HG02798 (cell line): ENCODE measurements around the gene TFPI.
A peak's percentile ranks its signal among the peaks of the same experiment; 100 is the strongest.
"Not testable (repeated sequence)": the region's sequence is repeated elsewhere in the genome, so short reads cannot be mapped to it uniquely, and the experiment has no call there.

Experiments
- ATAC-seq: cut with Tn5 transposase; IDR thresholded peaks from one replicate; pipeline ENCODE4 v1.9.1; 2021; ENCODE audit warnings: mild to moderate bottlenecking; ENCODE audit not compliant: unreplicated experiment, poor library complexity

The TFPI gene

GRCh38 chr2:187554011-187554703, at the start of gene TFPI:
Gene TFPI (minus strand): TSS chr2:187554435. CDS start chr2:187503768, 50,667 bp downstream.
- ATAC-seq: peak; percentile 66

- no peak for ATAC-seq
These were observed 40.6 kb upstream of the TFPI start for GRCh38 chr2:187594801-187595200.

- ATAC-seq: no peak
These were observed 39.5 kb upstream of the TFPI start for GRCh38 chr2:187593697-187594096.

GRCh38 chr2:187593098-187593497, 38.9 kb upstream of the TFPI start:
- ATAC-seq: no peak

- ATAC-seq: no peak
These were observed 35.9 kb upstream of the TFPI start for GRCh38 chr2:187590175-187590574.

- peak; percentile 42 for ATAC-seq
These were observed 31.9 kb upstream of the TFPI start for GRCh38 chr2:187586011-187586641.

GRCh38 chr2:187581125-187581896, 27.1 kb upstream of the TFPI start:
- peak; percentile 74 for ATAC-seq

- ATAC-seq: peak; percentile 48
These were observed 26.4 kb upstream of the TFPI start for GRCh38 chr2:187580462-187581124.

- ATAC-seq: no peak
These were observed 23.1 kb upstream of the TFPI start for GRCh38 chr2:187577310-187577709.

- no peak for ATAC-seq
These were observed 22.7 kb upstream of the TFPI start for GRCh38 chr2:187576906-187577305.

- no peak for ATAC-seq
These were observed 21.5 kb upstream of the TFPI start for GRCh38 chr2:187575751-187576067.

GRCh38 chr2:187574969-187575750, 20.9 kb upstream of the TFPI start:
- ATAC-seq: no peak

- no peak for ATAC-seq
These were observed 19.5 kb upstream of the TFPI start for GRCh38 chr2:187573722-187574121.

GRCh38 chr2:187571996-187572395, 17.8 kb upstream of the TFPI start:
- not testable (repeated sequence) for ATAC-seq

GRCh38 chr2:187569571-187569970, 15.3 kb upstream of the TFPI start:
- ATAC-seq: no peak

GRCh38 chr2:187569042-187569441, 14.8 kb upstream of the TFPI start:
- no peak for ATAC-seq

GRCh38 chr2:187567126-187567525, 12.9 kb upstream of the TFPI start:
- no peak for ATAC-seq

- no peak for ATAC-seq
These were observed 12.5 kb upstream of the TFPI start for GRCh38 chr2:187566712-187567111.

GRCh38 chr2:187566266-187566665, 12.0 kb upstream of the TFPI start:
- no peak for ATAC-seq

- not testable (repeated sequence) for ATAC-seq
These were observed 11.4 kb upstream of the TFPI start for GRCh38 chr2:187565618-187566017.
